HepG2 (cell line): ENCODE data around the gene CDK5R1. TPM values are rescaled to one million over a fixed set of nuclear protein-coding genes. Genes with fewer than 3 reads are reported as not detected.

ENCODE experiments used
- ATAC-seq: fragments of 200-7000 bp; cut with Tn5 transposase; 3 replicates; pipeline ENCODE4 v1.9.1; 2020; ENCODE audit warnings: mild to moderate bottlenecking, moderate library complexity
- BruUV-seq: library from RNA; stranded (reverse); fragments of 400-500 nt; replicated peaks from 2 replicates; lab custom pipeline; 2021; lab: Mats Ljungman, UMichigan
- CTCF ChIA-PET: fragments of 300-600 bp; formaldehyde crosslinking; extraction: SDS; loops from one replicate; lab custom pipeline; 2021; ENCODE audit warnings: low total read pairs, inconsistent platforms, low intra/inter-chr PET ratio; lab: Yijun Ruan, JAX
- POLR2A ChIA-PET: fragments of 350-600 bp; sonication (Branson Sonifier 250); formaldehyde crosslinking; loops from one replicate; lab custom pipeline; 2020; ENCODE audit warnings: antibody characterized with exemption, inconsistent platforms; lab: Yijun Ruan, JAX
- DNase-seq: peaks from one replicate; pipeline ENCODE4 v3.0.0-alpha.2; 2015; ENCODE audit warnings: low spot score
- FAIRE-seq: peaks from 3 replicates; lab custom pipeline; 2011; peaks lifted over from hg19 to GRCh38; lab: Jason Lieb, UNC
- H2AFZ ChIP-seq: one replicate; pipeline ENCODE4 v1.6.1; 2011; ENCODE audit warnings: low read length, inconsistent platforms
- H3K27ac ChIP-seq: fragments of 300-600 bp; 3 replicates; pipeline ENCODE4 v1.8.0; 2011; ENCODE audit warnings: mixed run types, mild to moderate bottlenecking, mixed read lengths, low read length, inconsistent platforms; ENCODE audit not compliant: insufficient read depth; ENCODE audit errors: extremely low read length
- H3K27me3 ChIP-seq, 2 experiments: fragments of 200-600 bp in 1 of 2; 2 replicates in 1 of 2; 3 replicates in 1 of 2; pipeline versions ENCODE4 v1.6.0 to v1.8.0; 2011; ENCODE audit warnings: low read length in 2 of 2, mild to moderate bottlenecking in 2 of 2, moderate library complexity in 2 of 2, inconsistent platforms in 1 of 2; ENCODE audit not compliant: insufficient read depth in 2 of 2, control insufficient read depth in 1 of 2
- H3K36me3 ChIP-seq, 2 experiments: fragments of 200-600 bp in 1 of 2; replicated peaks in 1 of 2; 2 replicates in 1 of 2; 3 replicates in 1 of 2; pipeline versions ENCODE4 v1.5.1 to v1.8.0; 2011; ENCODE audit warnings: low read length in 2 of 2, inconsistent platforms in 1 of 2; ENCODE audit not compliant: insufficient read depth in 2 of 2, control insufficient read depth in 1 of 2
- H3K4me1 ChIP-seq: 2 replicates; pipeline ENCODE4 v1.5.1; 2012; ENCODE audit warnings: low read length, inconsistent platforms; ENCODE audit not compliant: insufficient read depth
- H3K4me2 ChIP-seq: 2 replicates; pipeline ENCODE4 v1.6.0; 2011; ENCODE audit warnings: low read depth, low read length, inconsistent platforms
- H3K4me3 ChIP-seq, 3 experiments: fragments of 200-600 bp in 1 of 3; sonication (generic), shearing (Covaris generic) in 1 of 3; replicated peaks in 1 of 3; 2 replicates each; pipeline ENCODE4 v1.5.1; 2011 to 2016; ENCODE audit warnings: low read length in 3 of 3, inconsistent platforms in 2 of 3, low read depth in 2 of 3, mild to moderate bottlenecking in 2 of 3, control low read depth in 1 of 3, mixed read lengths in 1 of 3; ENCODE audit not compliant: insufficient read depth in 1 of 3
- H3K79me2 ChIP-seq: one replicate; pipeline ENCODE4 v1.6.1; 2011; ENCODE audit warnings: low read length, inconsistent platforms; ENCODE audit not compliant: insufficient read depth
- H3K9ac ChIP-seq: 2 replicates; pipeline ENCODE4 v1.6.0; 2011; ENCODE audit warnings: mild to moderate bottlenecking, low read depth, low read length, inconsistent platforms; ENCODE audit not compliant: insufficient read depth
- H3K9me3 ChIP-seq: 2 replicates; pipeline ENCODE4 v1.5.1; 2012; ENCODE audit warnings: mild to moderate bottlenecking, low read length
- H4K20me1 ChIP-seq: 2 replicates; pipeline ENCODE4 v1.6.0; 2011; ENCODE audit warnings: inconsistent platforms, mild to moderate bottlenecking, low read length, moderate library complexity; ENCODE audit not compliant: insufficient read depth
- CBFB ChIP-seq: sonication (generic); formaldehyde crosslinking; IDR thresholded peaks from 2 replicates; pipeline ENCODE4 v1.4.0; 2020; ENCODE audit warnings: missing genetic modification reagents
- HIVEP1 ChIP-seq: sonication (generic); formaldehyde crosslinking; IDR thresholded peaks from 2 replicates; pipeline ENCODE4 v1.4.0; 2020; ENCODE audit warnings: mild to moderate bottlenecking, missing genetic modification reagents
- SOX6 ChIP-seq, 2 experiments: fragments of 450-650 bp in 1 of 2; sonication (generic) in 1 of 2; formaldehyde crosslinking in 1 of 2; IDR thresholded peaks; 2 replicates each; pipeline versions ENCODE4 v1.4.0 to v1.6.1; 2017 to 2020; ENCODE audit warnings: antibody characterized with exemption in 1 of 2, mild to moderate bottlenecking in 1 of 2, missing genetic modification reagents in 1 of 2
- TBP ChIP-seq: sonication (generic); formaldehyde crosslinking; IDR thresholded peaks from 2 replicates; pipeline ENCODE4 v1.5.0; 2020; ENCODE audit warnings: missing genetic modification reagents
- WGBS: methylation state at CpG from one replicate; pipeline ENCODE4 v1.1.6; 2017; ENCODE audit warnings: low lambda C conversion rate; 5-methylcytosine and 5-hydroxymethylcytosine counted together
- in situ Hi-C: cut with HindIII; loops from 2 replicates; pipeline ENCODE4 v1.10.0; 2017; ENCODE audit warnings: low pct_unique_long_range_greater_than_20kb; ENCODE audit not compliant: extremely low pct_ligation_motif_present
- intact Hi-C: fragments of 100-400 bp; cut with micrococcal nuclease; formaldehyde crosslinking; loops from one replicate; pipeline ENCODE4 v1.10.0; 2022; ENCODE audit not compliant: unreplicated experiment
- polyA plus RNA-seq, 8 experiments: library from polyadenylated mRNA; depleted of rRNA in 3 of 8; stranded (reverse) in 7 of 8; unstranded in 1 of 8; fragments of >200 nt; fragmentation: Illumina TruSeq in 4 of 8; extraction: Trizol in 4 of 8; gene quantifications; 2 replicates each; pipeline versions ENCODE4 v1.2.1 to v1.2.3, GENCODE V29; 2011 to 2016; ENCODE audit warnings: low read depth in 4 of 8, missing spikeins in 1 of 8, mixed read lengths in 1 of 8; ENCODE audit not compliant: insufficient read depth in 1 of 8
- total RNA-seq, 5 experiments: library from RNA; depleted of rRNA; stranded (reverse); fragments of >200 nt; fragmentation: Illumina TruSeq; extraction: Trizol; gene quantifications; 2 replicates each; pipeline ENCODE4 v1.2.3, GENCODE V29; 2016; ENCODE audit warnings: low read depth in 1 of 5
- TF ChIP-seq, protein P1 (sequence below): sonication (generic); formaldehyde crosslinking; IDR thresholded peaks from 2 replicates; pipeline ENCODE4 v1.4.0; 2020; ENCODE audit warnings: missing genetic modification reagents, mild to moderate bottlenecking, borderline replicate concordance

The CDK5R1 gene
- total and polyA plus RNA-seq, 2 of the 13 experiments (the other 11 are each of a cell fraction or from before 2014, with no cell fraction given) = 1.1 to 3.9 TPM

DNA sequence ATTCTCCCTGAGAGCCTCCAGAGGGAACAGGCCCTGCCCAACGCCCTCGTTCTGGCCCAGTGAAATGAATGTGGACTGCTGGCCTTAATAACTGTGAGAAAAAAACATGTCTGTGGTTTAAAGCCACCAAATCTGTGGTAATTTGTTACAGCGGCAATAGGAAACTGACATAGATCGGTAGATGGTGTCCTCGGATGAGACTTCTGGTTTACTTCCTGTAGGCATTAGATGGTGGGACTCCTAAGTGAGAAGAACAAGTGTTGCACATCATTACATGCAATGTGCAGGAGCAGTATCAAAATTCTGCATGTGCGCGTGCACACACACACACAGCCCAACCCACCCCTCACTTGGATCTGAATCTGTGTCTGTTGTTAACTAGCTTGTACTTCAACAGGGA, 42.0 kb downstream of the CDK5R1 start:
- H4K20me1 ChIP-seq = no peaks in the 10 kb centered on the region
- no peaks in the 10 kb centered on the region for H3K79me2 ChIP-seq
- H3K27me3 ChIP-seq = no peaks in the 10 kb centered on the region
- no peak for ATAC-seq
- no peak overlapping the region for H3K4me3 ChIP-seq
- in situ Hi-C loops (no loop called here), intact Hi-C loops (no loop called here)
- no peak overlapping the region for H3K4me2 ChIP-seq
- DNase-seq = no peak
- no peaks in the 10 kb centered on the region for H3K4me1 ChIP-seq
- H3K36me3 ChIP-seq = no peaks in the 10 kb centered on the region
- no peak for FAIRE-seq
- no TSS peak for BruUV-seq
- WGBS = 90% methylated on average over 7 of the region's 7 CpGs
- TF ChIP-seq TBP (CRISPR knock-in tag) = no peak
- no peak for TF ChIP-seq SOX6 (IDR thresholded peaks at IDR 0.05)
- no peak for TF ChIP-seq SOX6 (CRISPR knock-in tag; IDR thresholded peaks at IDR 0.05)
- no peak for TF ChIP-seq HIVEP1
- H3K27ac ChIP-seq = no peak overlapping the region
- H2AFZ ChIP-seq = no peak overlapping the region
- ChIA-PET CTCF (no interaction called here), POLR2A (no interaction called here)
- no peaks in the 10 kb centered on the region for H3K9me3 ChIP-seq
- H3K9ac ChIP-seq = no peak overlapping the region

DNA sequence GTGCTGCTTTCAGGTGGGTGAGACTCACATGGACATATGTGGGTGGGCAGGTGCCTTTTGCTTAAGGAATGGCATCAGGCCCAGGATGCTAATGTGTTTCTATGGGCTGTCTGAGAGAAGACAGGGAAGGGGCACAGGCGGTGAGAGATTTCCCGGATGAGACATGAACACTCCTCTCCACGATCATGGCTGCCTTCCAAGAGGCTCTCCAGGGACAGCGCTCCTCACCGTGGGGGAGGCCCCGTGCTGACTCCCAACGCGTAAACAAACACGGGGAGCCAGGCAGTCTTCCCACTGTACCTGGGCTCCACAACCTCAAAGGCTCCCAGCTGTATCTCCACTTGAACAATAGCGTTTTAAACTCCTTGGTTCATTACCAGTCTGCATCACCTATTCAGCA, 42.8 kb downstream of the CDK5R1 start:
- 79% methylated on average over 7 of the region's 10 CpGs for WGBS
- intact Hi-C loops = no loop called here

More for the DNA sequence above, 42.8 kb downstream of the CDK5R1 start:
- no peak overlapping the region for H3K27ac ChIP-seq
- ChIA-PET POLR2A (no interaction called here), CTCF (no interaction called here)
- in situ Hi-C loops = no loop called here
- no peak overlapping the region for H3K4me2 ChIP-seq
- 0 out of 2 replicates have a peak, but pooled peaks cover 1% of the 10 kb centered on the region for H3K4me1 ChIP-seq
- no TSS peak for BruUV-seq
- no peak for FAIRE-seq
- no peak for DNase-seq
- TF ChIP-seq, protein P1, sequence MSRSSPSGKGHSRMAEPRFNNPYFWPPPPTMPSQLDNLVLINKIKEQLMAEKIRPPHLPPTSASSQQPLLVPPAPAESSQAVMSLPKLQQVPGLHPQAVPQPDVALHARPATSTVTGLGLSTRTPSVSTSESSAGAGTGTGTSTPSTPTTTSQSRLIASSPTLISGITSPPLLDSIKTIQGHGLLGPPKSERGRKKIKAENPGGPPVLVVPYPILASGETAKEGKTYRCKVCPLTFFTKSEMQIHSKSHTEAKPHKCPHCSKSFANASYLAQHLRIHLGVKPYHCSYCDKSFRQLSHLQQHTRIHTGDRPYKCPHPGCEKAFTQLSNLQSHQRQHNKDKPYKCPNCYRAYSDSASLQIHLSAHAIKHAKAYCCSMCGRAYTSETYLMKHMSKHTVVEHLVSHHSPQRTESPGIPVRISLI (CRISPR knock-in tag) = no peak
- no peak for TF ChIP-seq CBFB (CRISPR knock-in tag)
- H3K27me3 ChIP-seq = no peaks in the 10 kb centered on the region
- no peaks in the 10 kb centered on the region for H4K20me1 ChIP-seq
- H3K36me3 ChIP-seq = no peaks in the 10 kb centered on the region
- no peak for ATAC-seq
- no peak overlapping the region for H2AFZ ChIP-seq
- H3K9me3 ChIP-seq = no peaks in the 10 kb centered on the region
- H3K4me3 ChIP-seq = no peak overlapping the region
- no peaks in the 10 kb centered on the region for H3K79me2 ChIP-seq
- no peak overlapping the region for H3K9ac ChIP-seq
